ENCODE data around the gene SLC7A14. TPM values are rescaled to one million over a fixed set of nuclear protein-coding genes. Genes with fewer than 3 reads are reported as not detected.

The SLC7A14 gene
- total RNA-seq, 1 donor from 2014 or later: not detected

GRCh38 chr3:170539897-170540296, 46.0 kb downstream of the SLC7A14 start:
- TF ChIP-seq, protein P1, sequence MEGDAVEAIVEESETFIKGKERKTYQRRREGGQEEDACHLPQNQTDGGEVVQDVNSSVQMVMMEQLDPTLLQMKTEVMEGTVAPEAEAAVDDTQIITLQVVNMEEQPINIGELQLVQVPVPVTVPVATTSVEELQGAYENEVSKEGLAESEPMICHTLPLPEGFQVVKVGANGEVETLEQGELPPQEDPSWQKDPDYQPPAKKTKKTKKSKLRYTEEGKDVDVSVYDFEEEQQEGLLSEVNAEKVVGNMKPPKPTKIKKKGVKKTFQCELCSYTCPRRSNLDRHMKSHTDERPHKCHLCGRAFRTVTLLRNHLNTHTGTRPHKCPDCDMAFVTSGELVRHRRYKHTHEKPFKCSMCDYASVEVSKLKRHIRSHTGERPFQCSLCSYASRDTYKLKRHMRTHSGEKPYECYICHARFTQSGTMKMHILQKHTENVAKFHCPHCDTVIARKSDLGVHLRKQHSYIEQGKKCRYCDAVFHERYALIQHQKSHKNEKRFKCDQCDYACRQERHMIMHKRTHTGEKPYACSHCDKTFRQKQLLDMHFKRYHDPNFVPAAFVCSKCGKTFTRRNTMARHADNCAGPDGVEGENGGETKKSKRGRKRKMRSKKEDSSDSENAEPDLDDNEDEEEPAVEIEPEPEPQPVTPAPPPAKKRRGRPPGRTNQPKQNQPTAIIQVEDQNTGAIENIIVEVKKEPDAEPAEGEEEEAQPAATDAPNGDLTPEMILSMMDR (IDR thresholded peaks at IDR 0.05): no peak
- intact Hi-C loops (cut with micrococcal nuclease): no loop called here
- Mint-ChIP-seq H3K27me3 (peaks cover 28% of the 10 kb centered on the region), H3K9me3 (no peaks in the 10 kb centered on the region), H3K36me3 (ENCODE audit: low read depth) (no peaks in the 10 kb centered on the region), H3K27ac (no peak overlapping the region), H3K4me3 (no peak overlapping the region), H3K4me1 (no peaks in the 10 kb centered on the region)
- ChIA-PET POLR2A (no interaction called here), CTCF (no interaction called here)
- ATAC-seq (ENCODE audit: low read depth) (no peak), DNase-seq (no peak)

DNA sequence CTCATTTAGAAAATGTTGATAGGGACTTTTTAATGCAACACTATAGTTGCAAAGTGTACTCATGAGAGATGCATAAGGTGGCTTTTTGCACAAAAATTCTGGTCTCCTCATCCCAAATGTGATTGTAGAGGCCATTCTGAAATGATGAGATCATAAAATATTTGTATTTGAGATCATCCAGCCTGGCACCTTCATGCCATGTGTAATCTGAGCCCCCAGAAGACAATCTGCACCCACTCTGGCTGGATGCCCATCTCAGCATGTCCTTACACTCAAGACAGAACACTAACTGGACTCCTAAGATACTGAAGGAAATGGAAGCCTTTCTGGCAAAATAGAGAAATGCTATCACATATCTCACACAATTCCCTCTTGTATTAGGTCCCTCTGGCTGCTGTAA, 49.2 kb downstream of the SLC7A14 start:
- H3K4me3 Mint-ChIP-seq: no peak overlapping the region
- TF ChIP-seq, protein P1 (IDR thresholded peaks at IDR 0.05): no peak
- intact Hi-C loops (cut with micrococcal nuclease): no loop called here
- H3K4me1 Mint-ChIP-seq: no peaks in the 10 kb centered on the region
- ChIA-PET POLR2A (no interaction called here), CTCF (no interaction called here)
- H3K9me3 Mint-ChIP-seq: no peaks in the 10 kb centered on the region
- no peaks in the 10 kb centered on the region for H3K36me3 Mint-ChIP-seq (ENCODE audit: low read depth)
- H3K27ac Mint-ChIP-seq: no peak overlapping the region
- ATAC-seq (ENCODE audit: low read depth) (no peak), DNase-seq (no peak)
- H3K27me3 Mint-ChIP-seq: peaks cover 24% of the 10 kb centered on the region

DNA sequence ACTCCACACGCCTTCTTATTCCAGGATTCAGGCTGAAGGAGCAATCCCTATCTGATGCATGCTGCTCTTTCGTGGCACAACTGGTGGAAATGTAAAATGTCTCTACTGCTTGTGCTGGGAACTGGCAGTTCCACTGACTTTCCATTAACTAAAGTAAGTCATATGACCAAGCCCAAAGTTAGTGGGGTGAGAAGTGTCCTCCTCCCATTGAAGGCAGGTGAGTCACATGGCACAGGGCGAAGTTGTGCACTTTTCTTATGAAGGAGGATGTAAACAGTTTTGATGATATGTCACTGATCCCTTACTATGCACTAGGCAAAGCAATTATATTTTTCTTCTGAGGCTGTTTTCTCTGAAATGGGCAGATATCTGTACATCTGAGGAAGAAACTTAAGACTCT, 51.6 kb downstream of the SLC7A14 start:
- H3K27me3 Mint-ChIP-seq: peaks cover 22% of the 10 kb centered on the region
- ATAC-seq (ENCODE audit: low read depth) (no peak), DNase-seq (no peak)
- ChIA-PET CTCF (no interaction called here), POLR2A (no interaction called here)
- no peaks in the 10 kb centered on the region for H3K9me3 Mint-ChIP-seq
- no peaks in the 10 kb centered on the region for H3K36me3 Mint-ChIP-seq (ENCODE audit: low read depth)
- TF ChIP-seq, protein P1 (IDR thresholded peaks at IDR 0.05): no peak
- no peak overlapping the region for H3K27ac Mint-ChIP-seq
- H3K4me1 Mint-ChIP-seq: no peaks in the 10 kb centered on the region
- intact Hi-C loops (cut with micrococcal nuclease): no loop called here
- no peak overlapping the region for H3K4me3 Mint-ChIP-seq

GRCh38 chr3:170532573-170532972, 53.3 kb downstream of the SLC7A14 start:
- no peaks in the 10 kb centered on the region for H3K36me3 Mint-ChIP-seq (ENCODE audit: low read depth)
- POLR2A ChIA-PET: no interaction called here
- H3K27ac Mint-ChIP-seq: no peak overlapping the region
- ATAC-seq (ENCODE audit: low read depth) (no peak), DNase-seq (no peak)
- no peaks in the 10 kb centered on the region for H3K4me1 Mint-ChIP-seq
- H3K9me3 Mint-ChIP-seq: no peaks in the 10 kb centered on the region
- no peak overlapping the region for H3K4me3 Mint-ChIP-seq
- intact Hi-C loops (cut with micrococcal nuclease): no loop called here
- CTCF ChIA-PET: no interaction called here
- TF ChIP-seq, protein P1 (IDR thresholded peaks at IDR 0.05): no peak
- H3K27me3 Mint-ChIP-seq: peaks cover 13% of the 10 kb centered on the region

DNA sequence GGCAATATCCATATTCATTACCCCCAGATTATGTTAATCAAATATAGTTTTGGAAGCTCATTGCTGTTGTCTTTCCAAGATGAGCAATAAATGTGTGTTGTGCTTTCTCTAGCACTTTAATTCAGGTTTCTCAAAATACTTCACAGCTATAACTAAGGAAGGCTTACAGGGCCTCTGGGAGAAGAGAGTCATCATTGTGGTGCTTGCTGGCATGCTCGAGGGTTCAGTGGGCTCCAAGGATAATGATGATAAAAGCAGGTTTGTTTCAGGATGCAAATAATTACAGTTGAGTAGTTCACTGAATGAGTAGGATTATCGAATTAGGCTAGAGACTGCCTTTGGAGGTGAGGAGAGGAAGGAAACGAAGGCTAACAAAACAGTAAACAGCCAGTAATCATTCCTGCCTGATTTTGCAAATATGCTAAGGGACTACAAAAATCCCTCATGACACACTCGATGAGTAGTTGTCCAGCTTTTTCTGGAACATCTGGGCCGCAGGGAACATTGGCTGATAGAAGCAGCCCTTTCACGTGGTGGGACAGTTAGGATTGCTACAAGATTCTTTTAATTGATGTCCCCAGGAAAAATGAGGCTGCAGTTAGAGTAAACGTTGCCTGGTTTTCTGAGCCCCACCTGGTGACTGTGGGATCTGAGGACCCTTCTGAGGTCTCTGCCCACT, 54.1 kb downstream of the SLC7A14 start:
- no peaks in the 10 kb centered on the region for H3K9me3 Mint-ChIP-seq
- ChIA-PET POLR2A (no interaction called here), CTCF (no interaction called here)
- H3K27ac Mint-ChIP-seq: no peak overlapping the region
- DNase-seq (no peak), ATAC-seq (ENCODE audit: low read depth) (no peak)
- TF ChIP-seq, protein P1 (IDR thresholded peaks at IDR 0.05): no peak
- peaks cover 7% of the 10 kb centered on the region for H3K27me3 Mint-ChIP-seq
- H3K4me3 Mint-ChIP-seq: no peak overlapping the region
- intact Hi-C loops (cut with micrococcal nuclease): no loop called here
- H3K36me3 Mint-ChIP-seq (ENCODE audit: low read depth): no peaks in the 10 kb centered on the region
- no peaks in the 10 kb centered on the region for H3K4me1 Mint-ChIP-seq

Measured in activated B cell treated with CpG ODN at 0.5 μM for 24 hours (primary cell).